ENCODE data around the gene PGBD2.

DNA sequence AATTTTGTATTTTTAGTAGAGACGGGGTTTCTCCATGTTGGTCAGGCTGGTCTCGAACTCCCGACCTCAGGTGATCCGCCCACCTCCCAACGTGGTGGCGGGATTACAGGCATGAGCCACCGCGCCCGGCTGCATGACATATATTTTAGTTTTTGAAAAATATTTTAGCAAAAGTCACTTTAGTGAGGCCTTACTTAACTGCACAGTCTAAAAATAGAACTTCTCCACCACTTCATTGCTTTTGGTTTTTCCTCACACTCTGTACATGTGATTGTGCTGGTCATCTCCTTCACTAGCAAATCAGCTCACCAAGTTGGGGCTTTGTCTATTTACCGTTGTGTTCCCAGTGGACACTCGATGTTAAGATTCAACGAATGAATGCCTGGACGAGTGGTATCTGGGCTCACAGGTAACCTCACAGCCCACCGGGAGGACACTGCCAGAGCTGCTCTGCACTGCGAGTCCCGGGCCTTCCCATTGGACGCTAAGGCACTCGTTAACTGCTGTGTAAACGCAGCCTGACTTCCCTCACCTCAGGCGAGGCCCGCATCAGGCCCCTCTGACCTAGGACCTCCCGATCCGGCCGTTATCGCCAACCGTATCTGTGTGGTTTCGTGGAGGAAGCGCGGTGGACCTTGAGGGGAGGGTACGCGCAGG is 33.2 kb upstream of the PGBD2 start:
- no peak for TF ChIP-seq POLR2A (IDR thresholded peaks at IDR 0.05)
- TF ChIP-seq, protein P1, sequence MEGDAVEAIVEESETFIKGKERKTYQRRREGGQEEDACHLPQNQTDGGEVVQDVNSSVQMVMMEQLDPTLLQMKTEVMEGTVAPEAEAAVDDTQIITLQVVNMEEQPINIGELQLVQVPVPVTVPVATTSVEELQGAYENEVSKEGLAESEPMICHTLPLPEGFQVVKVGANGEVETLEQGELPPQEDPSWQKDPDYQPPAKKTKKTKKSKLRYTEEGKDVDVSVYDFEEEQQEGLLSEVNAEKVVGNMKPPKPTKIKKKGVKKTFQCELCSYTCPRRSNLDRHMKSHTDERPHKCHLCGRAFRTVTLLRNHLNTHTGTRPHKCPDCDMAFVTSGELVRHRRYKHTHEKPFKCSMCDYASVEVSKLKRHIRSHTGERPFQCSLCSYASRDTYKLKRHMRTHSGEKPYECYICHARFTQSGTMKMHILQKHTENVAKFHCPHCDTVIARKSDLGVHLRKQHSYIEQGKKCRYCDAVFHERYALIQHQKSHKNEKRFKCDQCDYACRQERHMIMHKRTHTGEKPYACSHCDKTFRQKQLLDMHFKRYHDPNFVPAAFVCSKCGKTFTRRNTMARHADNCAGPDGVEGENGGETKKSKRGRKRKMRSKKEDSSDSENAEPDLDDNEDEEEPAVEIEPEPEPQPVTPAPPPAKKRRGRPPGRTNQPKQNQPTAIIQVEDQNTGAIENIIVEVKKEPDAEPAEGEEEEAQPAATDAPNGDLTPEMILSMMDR (IDR thresholded peaks at IDR 0.05), result no peak

All from lower leg skin (tissue), 3 donors.